Activated CD4-positive, alpha-beta T cell treated with anti-CD3 and anti-CD28 coated beads, Interleukin-2, amount 50 U/mL, for 1 hour (primary cell): ENCODE measurements around the gene GRIN3A.
"Not testable (repeated sequence)": the region's sequence is repeated elsewhere in the genome, so short reads cannot be mapped to it uniquely, and the experiment has no call there.

Source experiments
- DNase-seq: peaks from one replicate; pipeline ENCODE4 v3.0.0-alpha.2; 2020

GRIN3A gene

DNA sequence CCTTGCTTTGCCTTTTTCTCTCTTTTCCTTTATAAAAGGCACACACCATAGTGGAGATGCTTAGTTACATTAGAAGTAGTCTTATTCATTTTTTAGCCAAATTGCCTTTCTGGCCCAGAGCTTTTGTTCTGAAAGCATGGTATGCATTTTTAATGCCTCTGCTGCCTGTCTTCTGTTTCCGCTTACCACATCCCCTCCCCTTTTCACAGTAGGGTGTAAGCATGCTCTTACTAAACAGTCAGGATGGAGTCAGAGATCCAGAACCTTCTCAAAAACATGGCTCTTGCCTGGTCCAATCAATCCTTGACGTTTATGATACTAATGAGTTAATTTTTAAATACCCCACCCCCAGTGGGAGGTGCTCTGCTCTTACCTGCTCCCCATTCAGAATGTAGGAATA is 166.1 kb downstream of the GRIN3A start:
- no peak for DNase-seq

DNA sequence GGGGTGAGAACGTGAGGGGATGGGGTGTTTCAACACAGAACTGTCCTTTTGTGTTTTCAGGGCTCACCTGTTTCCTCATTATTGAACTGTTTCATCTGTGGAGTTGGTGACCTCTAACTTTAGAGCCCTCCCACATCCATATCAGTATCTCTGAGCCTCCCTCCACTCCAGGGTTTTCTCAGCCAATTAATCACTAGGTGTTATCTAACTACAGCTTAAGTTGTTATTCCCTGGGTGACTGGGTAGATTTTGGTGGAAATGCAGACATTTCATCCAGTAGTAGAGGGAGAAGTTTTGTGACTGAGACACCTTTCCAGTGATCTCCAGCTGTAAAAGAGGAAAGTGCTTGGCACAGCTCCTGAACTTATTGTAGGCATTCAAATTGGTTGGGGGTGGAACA is 167.3 kb downstream of the GRIN3A start:
- DNase-seq = no peak

- no peak for DNase-seq
Measured at GRCh38 chr9:101569741-101570501, 168.5 kb downstream of the GRIN3A start.

- no peak for DNase-seq
Measured at GRCh38 chr9:101567725-101568350, 170.6 kb downstream of the GRIN3A start.

- DNase-seq = peak; percentile 34
Measured at GRCh38 chr9:101566904-101567724, 171.3 kb downstream of the GRIN3A start.

- DNase-seq = no peak
Measured at GRCh38 chr9:101564252-101564651, 174.2 kb downstream of the GRIN3A start.

- DNase-seq = no peak
Measured at GRCh38 chr9:101562966-101563365, 175.5 kb downstream of the GRIN3A start.

DNA sequence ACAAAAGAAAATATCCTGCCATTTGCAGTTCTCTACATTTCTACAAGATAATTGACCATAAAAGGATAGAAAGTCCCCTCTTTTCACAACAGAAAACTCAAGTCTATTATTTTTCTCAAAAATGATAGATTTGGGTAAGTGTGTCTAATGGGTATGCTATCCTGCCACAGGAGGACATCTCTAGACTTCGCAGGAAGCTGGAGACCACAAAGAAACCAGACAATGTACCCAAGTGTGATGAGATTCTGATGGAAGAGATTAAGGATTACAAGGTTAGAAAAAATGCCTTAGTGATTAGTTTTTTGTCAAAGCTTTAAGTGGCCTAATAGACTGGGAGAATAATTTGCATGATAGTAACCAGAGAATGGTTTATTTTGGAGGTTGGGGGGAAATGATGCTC is 176.7 kb downstream of the GRIN3A start:
- no peak for DNase-seq

- DNase-seq = not testable (repeated sequence)
Measured at GRCh38 chr9:101549472-101550098, 188.9 kb downstream of the GRIN3A start.

GRCh38 chr9:101543098-101543735 is 195.2 kb downstream of the GRIN3A start:
- DNase-seq = no peak

DNA sequence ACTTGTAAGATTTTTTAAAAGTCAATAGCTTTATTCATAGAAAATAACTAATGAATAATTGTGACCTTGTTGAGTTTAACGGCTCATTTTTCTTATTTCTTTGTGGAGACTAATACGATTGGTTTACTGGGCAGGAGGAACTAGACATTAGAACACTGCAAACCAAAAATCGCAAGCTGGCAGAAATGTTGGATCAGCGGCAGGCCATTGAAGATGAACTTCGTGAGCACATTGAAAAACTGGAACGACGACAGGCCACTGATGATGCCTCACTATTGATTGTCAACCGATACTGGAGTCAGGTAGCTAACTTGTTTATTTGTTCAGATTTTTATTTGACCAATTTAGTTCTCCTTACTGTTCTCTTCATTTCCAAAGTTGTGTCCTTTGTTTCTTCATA is 198.4 kb downstream of the GRIN3A start:
- DNase-seq = no peak

DNA sequence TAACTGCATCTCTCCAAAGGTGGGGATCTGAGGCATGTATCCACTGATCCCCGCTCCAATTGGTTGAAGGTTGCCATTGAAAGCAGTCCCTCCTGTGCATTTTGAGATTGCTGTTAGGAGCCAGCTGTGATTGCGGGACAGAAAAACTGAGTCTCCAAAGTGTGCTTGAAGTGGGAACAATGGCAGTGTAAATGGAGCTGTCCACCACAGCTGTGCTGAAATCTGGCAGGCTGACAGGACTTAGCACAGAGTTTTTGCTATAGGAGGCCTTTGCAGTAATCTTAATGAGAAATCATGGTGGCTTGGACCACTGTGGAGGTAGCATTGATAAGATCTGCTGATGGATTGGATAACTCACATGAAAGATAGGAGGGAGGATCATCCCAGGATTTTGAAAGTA is 201.5 kb downstream of the GRIN3A start:
- DNase-seq = peak; percentile 13

DNA sequence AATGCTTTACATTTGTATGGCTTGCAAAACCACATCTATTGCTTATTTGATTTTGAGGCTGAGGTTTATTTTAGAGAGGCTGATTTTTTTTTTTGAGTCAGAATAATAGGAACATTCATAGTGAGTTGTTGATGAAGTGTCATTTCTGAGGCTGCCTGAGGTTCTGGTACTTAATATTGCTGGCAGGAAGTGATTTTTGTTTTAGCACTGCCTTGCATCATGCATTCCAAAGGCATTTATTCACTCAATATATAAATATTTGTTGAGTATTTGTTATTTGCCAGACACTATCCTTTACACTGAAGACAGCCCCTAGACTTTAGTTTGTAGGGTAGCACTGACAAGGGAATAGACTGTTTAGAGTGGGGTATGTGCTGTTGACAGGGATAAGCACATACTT is 202.1 kb downstream of the GRIN3A start:
- DNase-seq = no peak

- DNase-seq = peak; percentile 100
Measured at GRCh38 chr9:101533334-101534204, 204.9 kb downstream of the GRIN3A start, which contains the start of gene RNF20. Gene RNF20 (plus strand): TSS chr9:101533853. CDS start chr9:101535424, 1,571 bp downstream.

GRCh38 chr9:101530076-101530711 is 208.3 kb downstream of the GRIN3A start:
- DNase-seq = peak; percentile 55

GRCh38 chr9:101528015-101528414 is 210.4 kb downstream of the GRIN3A start:
- DNase-seq = no peak

DNA sequence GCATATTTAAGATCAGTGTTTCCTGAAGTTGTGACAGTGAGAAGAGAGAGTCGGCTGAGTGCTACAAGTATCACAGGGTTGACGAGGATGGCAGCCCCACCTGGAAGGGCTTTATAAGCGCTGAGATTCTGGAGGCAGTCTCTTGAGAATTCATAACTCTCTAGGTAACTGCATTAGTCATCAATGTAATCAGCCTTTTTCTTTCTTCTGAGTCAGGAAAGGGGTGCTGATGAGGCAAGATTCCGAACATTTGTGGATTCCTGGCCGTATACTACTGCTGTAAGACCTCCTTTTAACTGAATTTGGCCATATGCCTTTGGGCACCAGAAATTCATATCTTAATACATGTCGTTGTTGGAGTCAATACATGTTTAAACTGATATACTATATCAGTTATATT is 211.4 kb downstream of the GRIN3A start:
- no peak for DNase-seq

GRCh38 chr9:101524371-101524770 is 214.1 kb downstream of the GRIN3A start:
- no peak for DNase-seq
